ENCODE data around the gene SLC25A30. TPM values are rescaled to one million over a fixed set of nuclear protein-coding genes. Genes with fewer than 3 reads are reported as not detected.
"Not testable (repeated sequence)": the region's sequence is repeated elsewhere in the genome, so short reads cannot be mapped to it uniquely, and the experiment has no call there.

The SLC25A30 gene
- total RNA-seq, 2 donors from 2014 or later = 19.7 to 23.7 TPM

DNA sequence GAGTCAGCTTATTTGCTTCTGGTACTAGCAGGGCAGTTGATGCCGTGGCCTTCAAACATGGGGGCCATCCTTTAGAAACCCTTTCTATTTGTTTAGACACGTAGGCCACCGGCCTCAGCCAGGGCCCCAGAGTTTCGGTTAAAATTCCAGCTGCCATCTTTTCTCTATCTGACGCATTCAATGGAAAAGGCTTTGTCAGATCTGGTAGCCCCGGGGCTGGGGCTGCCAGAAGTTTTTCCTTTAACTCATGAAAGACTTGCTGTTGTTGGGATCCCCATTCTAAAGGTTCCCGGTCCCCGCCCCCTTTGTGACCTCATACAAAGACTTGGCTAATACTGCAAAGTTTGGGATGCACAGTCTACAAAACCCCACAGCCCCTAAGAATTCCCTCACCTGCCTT is 41.5 kb downstream of the SLC25A30 start:
- DNase-seq (ENCODE audit: low spot score) = not testable (repeated sequence)

DNA sequence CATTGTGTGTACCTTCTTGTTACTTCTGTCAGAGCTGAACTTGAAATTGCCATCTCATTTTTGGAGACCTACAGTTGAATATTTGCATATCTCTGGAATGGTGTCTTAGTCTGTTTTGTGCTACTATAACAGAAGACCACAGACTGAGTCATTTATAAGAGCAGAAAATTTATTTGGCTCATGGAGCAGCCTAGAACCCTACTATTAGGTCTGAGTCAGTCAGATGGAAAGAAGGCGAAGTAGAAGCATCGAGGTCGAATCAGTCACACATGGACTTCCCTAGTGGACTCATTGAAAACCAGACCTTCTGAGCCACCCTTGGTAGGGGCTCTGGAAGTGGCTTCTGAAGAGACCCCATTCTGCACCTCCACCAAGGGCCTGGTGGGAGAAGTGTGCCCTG is 43.3 kb downstream of the SLC25A30 start:
- intact Hi-C loops (cut with DNase I) = loop anchor here in 1 of 2 donors (10.0 kb wide), 1 partner anchor 90 kb away; the partner anchor contains the start of gene COG3
- no peak for DNase-seq (ENCODE audit: low spot score)

More for the DNA sequence above, 41.5 kb downstream of the SLC25A30 start:
- intact Hi-C loops (cut with DNase I) = loop anchor here in 1 of 2 donors (10.0 kb wide), 1 partner anchor 88 kb away; the partner anchor contains the start of gene COG3

DNA sequence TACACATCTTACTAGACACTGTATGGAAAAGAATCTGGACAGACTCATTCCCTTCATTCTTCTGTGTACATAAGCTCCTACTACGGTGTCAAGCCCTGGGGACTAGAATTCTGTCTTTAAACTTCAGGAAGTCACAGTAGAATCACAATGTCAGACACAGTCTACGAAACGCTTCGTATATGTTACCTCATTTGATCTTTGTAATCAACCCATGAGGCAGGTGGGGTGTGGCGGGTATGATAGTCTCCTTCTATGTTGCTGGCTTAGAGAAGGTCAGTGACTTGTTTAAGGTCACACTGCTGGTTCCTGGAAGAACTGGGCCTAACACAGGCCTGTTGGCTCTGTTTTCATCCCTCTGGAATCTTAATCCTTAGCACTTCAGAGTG is 45.0 kb downstream of the SLC25A30 start:
- intact Hi-C loops (cut with DNase I) = loop anchor here in 1 of 2 donors (10.0 kb wide), 1 partner anchor 92 kb away; the partner anchor contains the start of gene COG3

DNA sequence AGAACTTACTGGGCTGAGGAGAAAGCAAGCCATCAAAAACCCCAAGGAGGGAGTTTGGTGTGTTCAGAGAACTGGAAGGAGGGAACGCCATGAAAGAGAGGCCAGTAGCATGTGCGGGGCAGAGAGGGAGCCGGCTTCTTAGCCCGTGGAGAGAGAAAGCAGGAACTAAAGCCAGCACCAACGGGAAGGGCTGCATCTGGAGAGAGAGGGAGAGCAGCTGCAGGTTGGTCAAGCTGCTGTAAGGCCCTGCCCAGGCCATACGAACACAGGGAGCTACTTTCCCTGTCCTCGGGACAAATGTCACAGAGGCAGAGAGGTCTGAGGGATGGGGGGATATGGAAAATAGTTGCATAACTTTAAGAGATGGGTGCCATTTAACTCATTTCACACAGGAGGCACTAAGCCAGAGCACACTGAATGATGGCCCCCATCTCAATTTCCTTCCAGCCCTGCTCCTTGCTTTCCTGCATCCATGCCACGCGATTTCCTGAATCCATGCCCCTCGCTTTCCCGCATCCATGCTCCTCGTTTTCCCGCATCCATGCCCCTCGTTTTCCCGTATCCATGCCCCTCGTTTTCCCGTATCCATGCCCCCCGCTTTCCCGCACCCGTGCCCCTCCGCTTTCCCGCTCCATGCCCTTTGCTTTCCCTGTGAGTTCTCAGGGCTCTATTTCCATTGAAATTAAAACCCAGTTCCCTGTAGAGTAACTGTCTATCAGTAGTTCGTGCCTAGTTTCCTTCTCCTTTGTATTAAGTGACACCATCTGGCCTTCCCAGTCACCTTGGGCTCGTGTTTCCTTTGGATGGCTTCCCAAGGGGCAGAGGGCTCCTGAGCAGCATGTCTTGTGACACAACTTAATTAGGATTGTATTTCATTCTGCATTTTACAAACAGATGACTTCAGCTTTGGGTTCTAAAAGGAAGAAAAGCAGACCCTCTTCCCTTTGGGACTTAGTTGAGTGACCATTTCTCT is 45.7 kb downstream of the SLC25A30 start:
- DNase-seq (ENCODE audit: low spot score) = no peak
- intact Hi-C loops (cut with DNase I) = loop anchor here in 1 of 2 donors (10.0 kb wide), 1 partner anchor 92 kb away; the partner anchor contains the start of gene COG3

More for the DNA sequence above, 45.0 kb downstream of the SLC25A30 start:
- no peak for DNase-seq (ENCODE audit: low spot score)

DNA sequence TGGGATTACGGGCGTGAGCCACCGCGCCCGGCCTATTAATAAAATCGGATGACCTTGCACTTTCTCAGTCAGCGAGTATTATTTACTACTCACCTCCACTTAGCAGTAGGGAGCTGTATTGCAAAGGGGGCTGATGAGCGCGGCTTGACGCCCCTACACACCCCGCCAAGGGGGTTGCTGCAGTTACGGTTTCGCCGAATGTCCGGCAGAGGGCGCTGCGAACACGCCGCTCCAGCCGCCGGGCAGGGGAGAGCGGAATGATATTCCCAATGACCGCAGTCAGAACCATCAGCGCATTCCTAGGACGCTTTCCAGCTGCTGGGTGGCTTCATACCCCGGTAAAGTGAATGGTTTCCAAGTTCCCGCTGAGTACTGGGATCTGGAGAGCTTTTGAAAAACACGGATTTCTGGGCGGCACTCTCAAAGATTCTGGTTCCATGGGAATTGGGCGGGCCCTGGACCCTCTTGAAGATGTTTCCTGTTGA is 47.2 kb downstream of the SLC25A30 start:
- DNase-seq (ENCODE audit: low spot score) = peak; percentile 88
- intact Hi-C loops (cut with DNase I) = loop anchor here in 1 of 2 donors (10.0 kb wide), 1 partner anchor 94 kb away; the partner anchor contains the start of gene COG3

DNA sequence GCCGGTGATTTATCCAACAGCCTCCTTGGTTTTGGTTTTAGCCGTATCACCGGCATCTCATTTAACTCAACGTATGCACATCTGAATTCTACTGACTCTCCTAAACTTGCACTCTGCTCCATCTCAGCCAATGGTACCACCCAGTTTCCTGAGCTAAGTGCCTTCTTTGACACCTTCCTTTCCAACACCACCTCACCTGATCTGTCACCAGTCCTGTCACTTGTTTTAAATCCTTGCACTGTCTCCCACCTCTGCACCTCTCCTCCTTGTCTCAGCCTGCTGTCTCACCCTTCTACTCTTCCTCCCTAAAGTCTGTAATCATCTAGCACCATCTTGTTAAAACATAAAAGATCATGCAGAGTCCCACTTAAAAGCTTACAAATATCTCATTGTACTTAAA is 49.1 kb downstream of the SLC25A30 start:
- no peak for DNase-seq (ENCODE audit: low spot score)
- intact Hi-C loops (cut with DNase I) = loop anchor here in 1 of 2 donors (5.0 kb wide), 1 partner anchor 1033 kb away; no protein-coding TSS in a partner anchor

DNA sequence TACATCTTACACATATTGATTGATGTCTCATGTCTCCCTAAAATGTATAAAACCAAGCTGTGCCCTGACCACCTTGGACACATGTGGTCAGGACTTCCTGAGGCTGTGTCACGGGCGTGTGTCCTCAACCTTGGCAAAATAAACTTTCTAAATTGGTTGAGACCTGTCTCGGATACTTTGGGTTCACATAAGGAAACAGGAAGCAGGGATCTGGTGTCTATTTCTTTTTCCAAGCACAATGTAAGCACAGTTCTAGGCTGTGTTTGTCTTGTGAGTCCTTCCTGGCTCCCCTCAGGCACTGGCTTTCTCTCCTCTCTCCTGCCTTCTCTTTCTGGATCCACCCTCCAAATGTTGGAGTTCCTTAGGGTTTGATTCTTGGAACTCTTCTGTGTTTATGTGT is 49.6 kb downstream of the SLC25A30 start:
- DNase-seq (ENCODE audit: low spot score) = no peak

DNA sequence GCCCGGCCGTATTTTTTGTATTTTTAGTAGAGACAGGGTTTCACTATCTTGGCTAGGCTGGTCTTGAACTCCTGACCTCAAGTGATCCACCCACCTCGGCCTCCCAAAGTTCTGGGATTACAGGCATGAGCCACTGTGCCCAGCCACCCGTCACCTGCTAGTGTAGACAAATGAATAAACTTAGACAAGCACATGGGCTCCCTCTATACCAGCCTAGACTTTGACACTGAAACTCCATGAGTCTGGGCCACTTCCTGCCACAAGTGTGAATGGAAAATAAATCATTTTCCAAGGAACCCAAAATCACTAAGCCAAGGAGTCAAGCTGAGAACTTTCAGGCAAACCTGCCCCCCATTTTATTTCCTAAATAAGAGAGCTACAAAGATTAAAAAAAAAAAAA is 50.2 kb downstream of the SLC25A30 start:
- intact Hi-C loops (cut with DNase I) = loop anchor here in 1 of 2 donors (5.0 kb wide), 1 partner anchor 1034 kb away; no protein-coding TSS in a partner anchor
- DNase-seq (ENCODE audit: low spot score) = no peak

More for the DNA sequence above, 49.6 kb downstream of the SLC25A30 start:
- intact Hi-C loops (cut with DNase I) = loop anchor here in 1 of 2 donors (5.0 kb wide), 1 partner anchor 1034 kb away; no protein-coding TSS in a partner anchor

DNA sequence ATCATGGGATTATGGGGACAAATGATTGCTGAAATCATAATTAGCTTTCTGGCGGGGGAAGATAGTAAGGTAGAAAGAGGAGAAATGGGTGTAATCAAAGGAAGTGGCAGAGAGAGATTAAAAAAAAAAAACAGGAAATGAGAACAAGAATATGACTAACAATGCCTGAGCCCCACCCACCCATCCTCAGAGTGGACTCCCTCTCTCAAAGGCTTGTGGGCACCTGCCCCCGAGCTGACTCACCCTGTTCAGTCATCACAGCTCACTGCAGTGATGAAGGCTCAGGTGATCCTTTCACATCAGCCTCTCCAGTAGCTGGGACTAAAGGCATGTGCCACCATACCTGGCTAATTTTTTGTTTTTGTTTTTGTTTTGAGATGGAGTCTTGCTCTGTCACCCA is 50.8 kb downstream of the SLC25A30 start:
- DNase-seq (ENCODE audit: low spot score) = peak; percentile 85
- intact Hi-C loops (cut with DNase I) = loop anchor here in 1 of 2 donors (5.0 kb wide), 1 partner anchor 1035 kb away; no protein-coding TSS in a partner anchor

DNA sequence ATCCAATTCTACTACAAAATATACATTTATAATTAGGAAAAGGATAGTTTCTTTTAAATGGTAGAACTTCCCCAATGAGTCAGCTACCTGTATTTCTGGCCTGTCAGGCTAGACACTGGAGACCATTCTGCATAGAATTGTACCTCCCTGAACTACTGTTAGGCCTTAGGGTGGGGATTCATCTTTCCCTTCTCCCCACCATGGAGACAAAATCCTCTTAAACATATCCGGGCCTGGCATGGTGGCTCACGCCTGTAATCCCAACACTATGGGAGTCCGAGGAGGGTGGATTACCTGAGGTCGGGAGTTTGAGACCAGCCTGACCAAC is 52.7 kb downstream of the SLC25A30 start:
- DNase-seq (ENCODE audit: low spot score) = no peak
- intact Hi-C loops (cut with DNase I) = loop anchor here in 1 of 2 donors (5.0 kb wide), 1 partner anchor 1037 kb away; no protein-coding TSS in a partner anchor

DNA sequence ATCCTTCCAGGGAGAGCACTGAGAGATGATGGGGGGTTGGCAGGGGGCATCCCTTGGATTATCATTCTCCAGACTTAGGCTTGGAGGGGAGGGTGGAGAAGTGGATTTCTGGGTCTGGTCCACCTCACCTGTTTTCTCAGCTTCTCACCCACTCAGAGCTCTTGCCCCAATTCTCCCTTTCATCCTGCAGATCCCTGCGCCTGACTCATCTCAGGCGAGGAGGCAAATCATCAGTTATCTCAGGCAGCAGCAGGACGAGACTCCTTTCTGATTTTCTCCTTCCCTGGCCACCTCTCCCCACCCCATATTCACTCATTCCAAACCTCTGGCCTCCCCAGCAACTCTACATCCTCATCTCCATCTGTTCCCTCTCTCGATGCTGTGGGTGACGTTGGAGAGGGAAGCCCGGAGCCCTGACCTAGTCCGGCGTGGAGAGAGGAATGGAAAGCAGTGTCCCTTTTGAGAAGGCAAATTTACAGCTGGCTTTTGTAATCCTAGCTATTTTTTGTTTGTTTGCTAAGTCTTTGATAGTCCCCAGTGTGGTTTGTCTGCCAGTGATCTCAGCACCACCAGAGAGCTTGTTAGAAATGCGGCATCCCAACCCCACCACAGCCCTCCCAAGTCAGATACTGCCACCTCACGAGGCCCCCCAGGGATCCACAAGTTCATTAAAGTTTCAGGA is 53.2 kb downstream of the SLC25A30 start:
- intact Hi-C loops (cut with DNase I) = loop anchor here in 1 of 2 donors (5.0 kb wide), 1 partner anchor 1037 kb away; no protein-coding TSS in a partner anchor

DNA sequence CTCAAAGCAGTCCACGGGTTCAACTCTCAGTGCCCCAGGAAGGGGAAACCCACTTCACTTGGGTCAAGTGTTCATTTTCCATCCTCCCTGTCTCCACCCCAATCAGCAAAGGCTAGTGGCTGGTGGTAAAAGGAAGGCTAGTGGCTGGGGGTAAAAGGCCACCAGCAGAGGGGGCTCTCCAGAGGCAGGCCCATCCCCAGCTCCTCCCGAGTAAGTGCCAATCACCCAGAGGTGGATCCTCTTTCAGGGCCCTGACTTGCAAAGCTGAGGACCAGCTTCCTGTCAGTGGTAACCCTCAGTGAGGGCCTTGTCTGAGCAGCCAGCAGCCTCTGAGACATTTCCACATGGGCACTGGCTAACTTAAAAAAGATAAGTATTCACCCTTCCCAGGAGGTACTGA is 55.2 kb downstream of the SLC25A30 start:
- no peak for DNase-seq (ENCODE audit: low spot score)
- intact Hi-C loops (cut with DNase I) = no loop called here

More for the DNA sequence above, 53.2 kb downstream of the SLC25A30 start:
- no peak for DNase-seq (ENCODE audit: low spot score)

DNA sequence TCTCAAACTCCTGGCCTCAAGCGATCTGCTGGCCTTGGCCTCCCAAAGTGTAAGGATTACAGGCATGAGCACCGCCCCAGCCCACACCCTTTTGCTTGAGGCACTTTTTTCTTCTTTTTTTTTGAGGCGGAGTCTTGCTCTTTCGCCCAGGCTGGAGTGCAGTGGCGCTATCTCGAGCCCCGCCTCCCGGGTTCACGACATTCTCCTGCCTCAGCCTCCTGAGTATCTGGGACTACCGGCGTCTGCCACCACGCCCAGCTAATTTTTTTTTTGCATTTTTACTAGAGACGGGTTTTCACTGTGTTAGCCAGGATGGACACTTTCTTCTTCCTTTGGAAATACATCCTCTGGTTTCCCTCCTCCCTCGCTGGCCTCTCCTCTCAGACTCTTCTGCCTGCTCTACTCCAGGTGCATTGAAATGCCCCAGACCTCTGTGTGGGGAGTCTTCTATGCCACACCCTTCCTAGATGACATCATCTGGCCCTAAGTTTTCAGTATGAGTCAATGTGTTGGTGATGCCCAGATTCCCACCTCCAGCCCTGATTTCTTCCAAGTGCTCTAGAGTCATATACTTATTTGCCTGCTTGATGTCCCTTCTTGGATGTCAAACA is 56.5 kb downstream of the SLC25A30 start:
- intact Hi-C loops (cut with DNase I) = no loop called here
- no peak for DNase-seq (ENCODE audit: low spot score)

DNA sequence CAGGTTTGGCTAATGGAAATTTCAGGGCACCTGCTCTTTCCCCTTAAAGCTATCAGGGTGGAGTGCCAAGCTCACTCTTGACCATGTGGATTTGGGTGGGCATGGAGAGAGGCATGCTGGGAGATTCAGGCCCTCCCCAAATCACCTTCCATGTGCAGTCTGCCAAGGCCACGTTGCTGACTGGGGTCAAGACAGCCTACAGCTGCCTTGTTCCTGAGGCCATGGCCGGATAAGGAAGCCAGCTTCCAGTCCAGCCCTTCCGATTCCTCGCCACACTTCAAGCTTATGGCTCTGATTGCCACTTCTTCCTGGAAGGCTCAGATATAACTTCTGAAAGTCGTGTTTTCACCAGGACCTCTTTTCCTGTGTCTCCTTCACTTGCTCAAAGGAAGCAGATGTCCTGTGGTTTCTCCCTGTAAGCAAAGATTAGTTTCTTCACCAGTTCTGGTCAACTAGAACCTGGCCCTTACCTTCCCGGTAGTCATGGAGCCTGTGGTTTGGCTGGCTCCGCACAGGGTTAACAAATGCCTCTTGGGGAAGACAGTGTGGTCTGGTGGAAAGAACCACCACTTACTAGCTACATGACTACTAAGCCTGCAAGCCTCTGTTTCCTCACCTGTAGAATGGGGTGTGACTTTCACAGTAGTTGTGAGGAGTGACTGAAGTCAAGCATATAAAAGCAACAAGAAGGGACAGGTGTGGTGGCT is 61.1 kb downstream of the SLC25A30 start:
- no peak for DNase-seq (ENCODE audit: low spot score)
- intact Hi-C loops (cut with DNase I) = no loop called here

DNA sequence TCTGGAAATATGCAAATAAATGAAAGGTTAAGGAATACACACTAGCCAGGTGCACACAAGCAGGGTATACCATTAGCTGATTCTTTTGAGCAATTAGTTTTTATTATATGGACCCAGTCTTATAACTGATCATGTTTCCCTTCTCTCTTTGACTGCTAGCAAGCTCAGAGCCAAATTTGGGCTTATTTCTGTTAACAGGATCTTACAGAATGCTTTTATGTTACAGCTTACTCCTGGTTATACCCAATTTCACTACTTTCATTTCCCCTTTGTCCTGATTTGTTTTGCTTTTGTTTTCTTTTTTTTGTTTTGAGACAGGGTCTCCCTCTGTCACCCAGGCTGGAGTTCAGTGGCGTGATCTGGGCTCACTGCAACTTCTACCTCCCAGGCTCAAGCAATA is 64.3 kb downstream of the SLC25A30 start:
- DNase-seq (ENCODE audit: low spot score) = no peak
- intact Hi-C loops (cut with DNase I) = no loop called here

DNA sequence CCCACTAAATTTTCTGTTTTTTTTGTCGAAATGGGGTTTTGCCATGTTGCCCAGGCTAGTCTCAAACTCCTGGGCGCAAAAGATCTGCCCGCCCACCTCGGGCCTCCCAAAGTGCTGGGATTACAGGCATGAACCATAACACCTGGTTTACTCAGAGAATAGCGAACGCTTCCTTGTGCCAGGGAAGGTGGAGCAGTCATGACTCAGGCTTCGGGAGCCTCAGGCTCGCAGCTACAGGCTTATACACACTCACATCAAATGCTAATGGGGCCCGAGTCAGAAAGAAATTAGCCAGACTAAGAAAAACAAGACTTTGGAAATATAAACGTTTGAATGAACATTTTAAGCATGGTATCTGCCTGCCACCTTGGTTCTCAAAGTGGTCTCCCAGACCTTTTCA is 66.1 kb downstream of the SLC25A30 start:
- no peak for DNase-seq (ENCODE audit: low spot score)
- intact Hi-C loops (cut with DNase I) = no loop called here

DNA sequence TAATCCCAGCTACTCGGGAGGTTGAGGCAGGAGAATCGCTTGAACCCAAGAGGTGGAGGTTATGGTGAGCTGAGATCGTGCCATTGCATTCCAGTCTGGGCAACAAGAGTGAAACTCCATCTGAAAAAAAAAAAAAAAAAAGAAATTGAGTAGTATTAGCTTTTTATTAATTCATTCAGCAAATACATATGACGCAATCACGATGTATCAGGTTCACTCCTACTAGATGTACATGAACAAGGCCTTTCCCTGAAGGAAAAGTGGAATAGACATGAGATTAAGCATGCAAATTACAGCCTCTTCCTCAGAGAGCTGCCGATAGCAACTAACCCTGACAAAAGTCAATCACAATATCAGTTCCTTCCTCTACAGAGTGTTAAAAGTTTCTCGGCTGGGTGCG is 68.0 kb downstream of the SLC25A30 start:
- intact Hi-C loops (cut with DNase I) = no loop called here
- no peak for DNase-seq (ENCODE audit: low spot score)

DNA sequence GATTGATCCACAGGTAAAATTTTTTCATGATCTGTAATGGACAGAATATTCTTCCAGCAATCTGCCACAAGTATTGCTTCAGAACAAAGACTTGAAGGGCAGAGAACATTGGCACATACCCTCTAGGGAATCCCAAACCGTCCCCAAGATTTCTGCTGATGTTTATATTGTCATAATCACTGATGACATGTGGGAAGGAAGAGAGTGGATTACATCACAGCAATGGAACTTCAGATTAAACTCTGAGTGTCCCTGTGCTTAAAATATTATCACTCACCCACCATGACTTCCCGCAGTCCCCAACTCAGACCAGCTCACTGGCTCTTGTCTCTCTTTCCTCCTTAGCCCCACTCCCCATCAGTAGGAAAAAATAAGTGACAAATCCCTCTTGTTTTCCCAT is 68.7 kb downstream of the SLC25A30 start:
- intact Hi-C loops (cut with DNase I) = no loop called here
- no peak for DNase-seq (ENCODE audit: low spot score)

Data from posterior vena cava (tissue), 2 donors.